Heart left ventricle (tissue), 13 donors: ENCODE results near the gene MYO1C.

ENCODE experiments used
- POLR2A ChIP-seq, 2 donors: fragments of 450-650 bp; IDR thresholded peaks; one replicate each; pipeline ENCODE4 v1.6.1; 2017; ENCODE audit warnings: antibody characterized with exemption in 2 of 2, mild to moderate bottlenecking in 2 of 2, moderate library complexity in 2 of 2
- TF ChIP-seq, protein P1 (sequence below), 12 donors: fragments of 200-600 bp; sonication (generic) in 4 of 12; IDR thresholded peaks; one replicate each; pipeline versions ENCODE4 v1.5.0 to v1.8.0; 2018 to 2022; ENCODE audit warnings: antibody characterized with exemption in 12 of 12, mild to moderate bottlenecking in 5 of 12
- donor health status: ischemic (EF 13 %, LVEDD 7.1; RV severe dilation, severe dysfunction).
- donor health status: DM: no; HTN: yes; CAD: no.
- donor health status: DM: no; HTN: no; CAD: no.
- donor health status: ischemic (EF 25% LVEDD 6.9; RV normal size, moderate dysfunction).
- donor health status: ischemic (EF 25% LVEDD 5.7; RV mildly dilated, moderate dysfunction).
- donor health status: ischemic (EF 35%, LVEDD 5.7; RV mildly dilated, moderate dysfunction).
- donor health status: nonischemic (EF 11% LVEDD 7.7; RV severe dilation, severe dysfunction).
- donor health status: DM: yes; HTN: yes; CAD: no.
- donor health status: PGD.
- donor health status: ischemic (EF 29% LVEDD 5.4; RV normal size, mild dysfunction).
- donor health status: nonischemic (EF 23%, LVEDD 6.1; RV moderate dilation, normal function).

DNA sequence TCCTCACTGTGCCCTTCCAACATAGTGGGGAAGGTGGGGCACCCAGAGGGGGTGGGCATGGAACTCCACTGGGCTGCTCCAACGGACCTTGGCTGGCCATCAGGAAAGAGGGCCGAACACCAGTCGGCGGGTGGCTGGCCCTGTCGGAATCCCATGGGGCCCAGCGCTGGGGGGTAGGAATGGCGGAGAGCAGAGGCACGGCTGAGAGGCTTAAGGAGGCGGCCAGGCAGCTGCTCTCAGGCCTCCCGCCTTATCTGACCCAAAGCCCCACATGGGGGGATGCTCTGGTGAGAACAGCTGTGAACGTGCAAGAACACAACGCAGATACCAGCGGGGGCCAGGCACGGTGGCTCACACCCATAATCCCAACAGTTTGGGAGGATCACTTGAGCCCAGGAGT is 4.4 kb upstream of the MYO1C start:
- TF ChIP-seq, protein P1, sequence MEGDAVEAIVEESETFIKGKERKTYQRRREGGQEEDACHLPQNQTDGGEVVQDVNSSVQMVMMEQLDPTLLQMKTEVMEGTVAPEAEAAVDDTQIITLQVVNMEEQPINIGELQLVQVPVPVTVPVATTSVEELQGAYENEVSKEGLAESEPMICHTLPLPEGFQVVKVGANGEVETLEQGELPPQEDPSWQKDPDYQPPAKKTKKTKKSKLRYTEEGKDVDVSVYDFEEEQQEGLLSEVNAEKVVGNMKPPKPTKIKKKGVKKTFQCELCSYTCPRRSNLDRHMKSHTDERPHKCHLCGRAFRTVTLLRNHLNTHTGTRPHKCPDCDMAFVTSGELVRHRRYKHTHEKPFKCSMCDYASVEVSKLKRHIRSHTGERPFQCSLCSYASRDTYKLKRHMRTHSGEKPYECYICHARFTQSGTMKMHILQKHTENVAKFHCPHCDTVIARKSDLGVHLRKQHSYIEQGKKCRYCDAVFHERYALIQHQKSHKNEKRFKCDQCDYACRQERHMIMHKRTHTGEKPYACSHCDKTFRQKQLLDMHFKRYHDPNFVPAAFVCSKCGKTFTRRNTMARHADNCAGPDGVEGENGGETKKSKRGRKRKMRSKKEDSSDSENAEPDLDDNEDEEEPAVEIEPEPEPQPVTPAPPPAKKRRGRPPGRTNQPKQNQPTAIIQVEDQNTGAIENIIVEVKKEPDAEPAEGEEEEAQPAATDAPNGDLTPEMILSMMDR (IDR thresholded peaks at IDR 0.05): no peak
- TF ChIP-seq POLR2A (IDR thresholded peaks at IDR 0.05): no peak
